Prostate gland (tissue), 2 donors: ENCODE results near the gene CCDC102B. TPM values are rescaled to one million over a fixed set of nuclear protein-coding genes. Genes with fewer than 3 reads are reported as not detected.

Source experiments
- DNase-seq: peaks from one replicate; pipeline ENCODE4 v3.0.0-alpha.2; 2019; ENCODE audit warnings: low spot score
- H3K27ac ChIP-seq, 2 donors: fragments of 200-600 bp; sonication (generic); 2 replicates each; pipeline ENCODE4 v1.5.1; 2017 to 2019
- H3K27me3 ChIP-seq: fragments of 200-600 bp; sonication (generic); replicated peaks from 2 replicates; pipeline ENCODE4 v1.5.1; 2019; ENCODE audit not compliant: insufficient read depth
- H3K36me3 ChIP-seq, 2 donors: fragments of 200-600 bp; sonication (generic); 1 replicate in 1 of 2; 2 replicates in 1 of 2; pipeline versions ENCODE4 v1.5.1 to v1.8.1; 2017 to 2019
- H3K4me1 ChIP-seq: fragments of 200-600 bp; sonication (generic); replicated peaks from 2 replicates; pipeline ENCODE4 v1.5.1; 2019
- H3K4me3 ChIP-seq, 2 donors: fragments of 200-600 bp; sonication (generic); 2 replicates each; pipeline ENCODE4 v1.5.1; 2017 to 2019
- H3K9me3 ChIP-seq: fragments of 200-600 bp; sonication (generic); 2 replicates; pipeline ENCODE4 v1.5.1; 2017
- POLR2A ChIP-seq: fragments of 450-650 bp; IDR thresholded peaks from one replicate; pipeline ENCODE4 v1.6.1; 2016; ENCODE audit warnings: antibody characterized with exemption, mild to moderate bottlenecking
- POLR2AphosphoS5 ChIP-seq: sonication (generic); formaldehyde crosslinking; IDR thresholded peaks from one replicate; pipeline ENCODE4 v1.6.1; 2017; ENCODE audit warnings: antibody characterized with exemption
- WGBS: methylation state at CpG from one replicate; pipeline ENCODE4 v1.1.5; 2018; 5-methylcytosine and 5-hydroxymethylcytosine counted together
- intact Hi-C: fragments of 100-400 bp; cut with DNase I; formaldehyde crosslinking; loops from one replicate; pipeline ENCODE4 v1.14.2; 2022
- total RNA-seq, 2 donors: library from RNA; depleted of rRNA; stranded (reverse); fragments of >200 nt; gene quantifications; one replicate each; pipeline ENCODE4 v1.1.0, GENCODE V29; 2016
- TF ChIP-seq, protein P1 (sequence below), 4 experiments: fragments of 200-600 bp in 2 of 4; fragments of 450-650 bp in 2 of 4; sonication (generic) in 2 of 4; IDR thresholded peaks; 1 replicate in 3 of 4; 2 replicates in 1 of 4; pipeline ENCODE4 v1.5.1; 2016 to 2019; ENCODE audit warnings: antibody characterized with exemption in 4 of 4, mild to moderate bottlenecking in 2 of 4, moderate library complexity in 2 of 4

The CCDC102B gene
- total RNA-seq, 2 donors from 2014 or later, result 2.9 to 16.5 TPM

DNA sequence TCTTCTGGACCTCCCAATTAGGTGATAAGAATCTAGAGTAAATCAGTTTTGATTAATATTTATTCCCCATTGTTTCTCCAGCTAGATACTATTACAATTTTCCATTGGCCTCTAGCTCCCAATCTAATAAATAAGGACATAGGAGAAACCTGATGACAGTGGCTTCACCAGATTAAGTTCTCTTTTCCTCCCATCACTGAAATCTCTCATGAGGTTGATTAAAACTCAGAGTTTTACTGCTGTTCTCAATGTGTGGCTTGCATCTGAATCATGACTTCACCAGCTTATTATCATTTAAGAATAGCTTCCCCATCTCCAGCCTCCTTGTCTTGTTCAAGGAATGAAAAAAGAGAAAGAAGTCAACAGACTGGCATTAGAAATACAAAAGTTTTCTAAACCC, 3.9 kb upstream of the CCDC102B start:
- TF ChIP-seq, protein P1, sequence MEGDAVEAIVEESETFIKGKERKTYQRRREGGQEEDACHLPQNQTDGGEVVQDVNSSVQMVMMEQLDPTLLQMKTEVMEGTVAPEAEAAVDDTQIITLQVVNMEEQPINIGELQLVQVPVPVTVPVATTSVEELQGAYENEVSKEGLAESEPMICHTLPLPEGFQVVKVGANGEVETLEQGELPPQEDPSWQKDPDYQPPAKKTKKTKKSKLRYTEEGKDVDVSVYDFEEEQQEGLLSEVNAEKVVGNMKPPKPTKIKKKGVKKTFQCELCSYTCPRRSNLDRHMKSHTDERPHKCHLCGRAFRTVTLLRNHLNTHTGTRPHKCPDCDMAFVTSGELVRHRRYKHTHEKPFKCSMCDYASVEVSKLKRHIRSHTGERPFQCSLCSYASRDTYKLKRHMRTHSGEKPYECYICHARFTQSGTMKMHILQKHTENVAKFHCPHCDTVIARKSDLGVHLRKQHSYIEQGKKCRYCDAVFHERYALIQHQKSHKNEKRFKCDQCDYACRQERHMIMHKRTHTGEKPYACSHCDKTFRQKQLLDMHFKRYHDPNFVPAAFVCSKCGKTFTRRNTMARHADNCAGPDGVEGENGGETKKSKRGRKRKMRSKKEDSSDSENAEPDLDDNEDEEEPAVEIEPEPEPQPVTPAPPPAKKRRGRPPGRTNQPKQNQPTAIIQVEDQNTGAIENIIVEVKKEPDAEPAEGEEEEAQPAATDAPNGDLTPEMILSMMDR (IDR thresholded peaks at IDR 0.05), result no peak
- no peak for TF ChIP-seq POLR2AphosphoS5
- no peak for TF ChIP-seq POLR2A
- no peak overlapping the region for H3K27ac ChIP-seq
- H3K36me3 ChIP-seq, result no peaks in the 10 kb centered on the region
- H3K4me1 ChIP-seq, result no peaks in the 10 kb centered on the region
- DNase-seq, result no peak
- no peaks in the 10 kb centered on the region for H3K27me3 ChIP-seq
- intact Hi-C loops, result no loop called here
- H3K4me3 ChIP-seq, result no peak overlapping the region
- no peaks in the 10 kb centered on the region for H3K9me3 ChIP-seq

DNA sequence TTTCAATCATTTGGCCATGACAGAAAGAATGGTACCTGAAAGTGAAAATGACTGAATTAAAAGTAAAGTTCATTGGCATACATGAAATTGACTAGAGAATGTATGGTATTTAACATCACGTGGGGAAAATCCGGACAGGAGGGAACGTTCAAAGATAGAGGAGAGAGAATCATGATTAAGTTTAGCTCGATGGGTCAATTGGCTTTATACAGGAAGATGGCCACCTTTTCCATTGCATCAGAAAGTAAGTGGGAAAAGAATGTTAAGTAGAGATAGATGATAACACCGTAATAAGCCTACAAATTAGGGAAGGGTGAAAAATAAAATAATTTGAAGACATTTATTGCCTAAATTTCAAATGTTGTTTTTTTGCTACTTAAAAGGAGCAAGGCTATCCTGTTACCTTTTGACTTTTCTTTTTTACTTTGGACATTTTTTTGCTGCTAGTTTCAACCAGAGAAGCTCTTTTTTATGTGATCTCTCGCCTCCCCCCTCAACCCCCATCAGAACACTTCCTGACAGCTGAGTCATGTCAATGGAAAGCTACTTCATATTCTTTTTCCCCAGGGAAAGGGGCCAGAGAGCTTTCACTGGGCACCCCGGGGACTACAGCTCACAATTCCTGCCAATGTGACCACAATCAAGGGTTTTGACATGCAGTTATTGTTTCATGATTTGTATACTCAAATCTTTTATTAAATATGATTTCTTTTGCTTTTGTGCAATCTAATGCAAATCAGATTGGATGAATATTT, 767 bp upstream of the CCDC102B start:
- no peak overlapping the region for H3K4me3 ChIP-seq
- no peaks in the 10 kb centered on the region for H3K36me3 ChIP-seq
- DNase-seq, result no peak
- no peaks in the 10 kb centered on the region for H3K27me3 ChIP-seq
- intact Hi-C loops, result no loop called here
- H3K9me3 ChIP-seq, result no peaks in the 10 kb centered on the region
- no peaks in the 10 kb centered on the region for H3K4me1 ChIP-seq
- TF ChIP-seq, protein P1 (IDR thresholded peaks at IDR 0.05), result no peak
- TF ChIP-seq POLR2A (no peak), POLR2AphosphoS5 (no peak)
- 59% methylated on average over 7 of the region's 7 CpGs for WGBS
- no peak overlapping the region for H3K27ac ChIP-seq

- no peaks in the 10 kb centered on the region for H3K9me3 ChIP-seq
- no peaks in the 10 kb centered on the region for H3K4me1 ChIP-seq
- intact Hi-C loops, result loop anchor here (5.0 kb wide), 1 partner anchor 357 kb away; no protein-coding TSS in a partner anchor
- no peaks in the 10 kb centered on the region for H3K27me3 ChIP-seq
- no peaks in the 10 kb centered on the region for H3K36me3 ChIP-seq
- 57% methylated on average over 7 of the region's 7 CpGs for WGBS
- H3K4me3 ChIP-seq, result no peak overlapping the region
- no peak overlapping the region for H3K27ac ChIP-seq
- TF ChIP-seq POLR2AphosphoS5, result no peak
- no peak for TF ChIP-seq POLR2A
- TF ChIP-seq, protein P1 (IDR thresholded peaks at IDR 0.05), result no peak
- no peak for DNase-seq
Observed at GRCh38 chr18:68800075-68800474, 2.2 kb downstream of the CCDC102B start.

- intact Hi-C loops, result loop anchor here (5.0 kb wide), 1 partner anchor 354 kb away; no protein-coding TSS in a partner anchor
- 55% methylated on average over 3 of the region's 3 CpGs for WGBS
- Histone ChIP-seq H3K9me3 (no peaks in the 10 kb centered on the region), H3K4me3 (no peak overlapping the region), H3K36me3 (no peaks in the 10 kb centered on the region), H3K27ac (no peak overlapping the region), H3K27me3 (no peaks in the 10 kb centered on the region), H3K4me1 (no peaks in the 10 kb centered on the region)
- TF ChIP-seq POLR2AphosphoS5, result no peak
- no peak for TF ChIP-seq POLR2A
- TF ChIP-seq, protein P1 (IDR thresholded peaks at IDR 0.05), result no peak
- no peak for DNase-seq
Observed at GRCh38 chr18:68803356-68803755, 5.5 kb downstream of the CCDC102B start.

DNA sequence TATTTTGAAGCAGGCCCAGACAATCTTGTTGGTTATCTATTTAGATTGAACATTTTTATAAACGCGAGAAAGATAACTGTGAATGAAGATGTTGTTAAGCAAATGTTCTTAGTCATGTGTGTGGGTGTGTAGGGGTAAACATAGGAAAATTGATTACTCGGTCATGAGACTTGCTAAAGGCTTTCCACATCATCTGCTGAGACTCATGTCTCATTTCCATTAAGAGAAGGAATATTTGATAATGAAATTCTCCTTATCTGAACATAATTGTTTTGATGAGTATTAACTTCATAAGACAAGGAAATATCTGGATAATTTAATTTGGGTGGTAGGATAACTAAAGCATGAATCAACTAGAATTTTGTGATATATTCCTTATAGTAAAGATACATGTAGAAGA, 19.7 kb downstream of the CCDC102B start:
- H3K27ac ChIP-seq, result no peak overlapping the region

More for the DNA sequence above, 19.7 kb downstream of the CCDC102B start:
- no peak for DNase-seq
- Histone ChIP-seq H3K4me3 (no peak overlapping the region), H3K27me3 (no peaks in the 10 kb centered on the region), H3K36me3 (no peaks in the 10 kb centered on the region), H3K9me3 (no peaks in the 10 kb centered on the region), H3K4me1 (no peaks in the 10 kb centered on the region)
- TF ChIP-seq POLR2AphosphoS5, result no peak
- no peak for TF ChIP-seq POLR2A
- TF ChIP-seq, protein P1 (IDR thresholded peaks at IDR 0.05), result no peak
- WGBS, result 48% methylated on average over 3 of the region's 3 CpGs
- intact Hi-C loops, result no loop called here
